SU-DHL-6 (cell line): ENCODE data around the gene NSUN2.

ENCODE experiments used
- H2AFZ ChIP-seq: fragments of 200-600 bp; sonication (generic); 2 replicates; pipeline ENCODE4 v1.6.1; 2014; ENCODE audit warnings: low read depth, mild to moderate bottlenecking, moderate library complexity, mixed read lengths, antibody characterized with exemption, low read length; ENCODE audit not compliant: severe bottlenecking
- H3F3A ChIP-seq: fragments of 200-600 bp; shearing (Covaris generic); 2 replicates; pipeline ENCODE4 v1.6.0; 2016; ENCODE audit warnings: antibody characterized with exemption, mild to moderate bottlenecking; ENCODE audit not compliant: insufficient read depth
- H3K27ac ChIP-seq: fragments of 200-600 bp; sonication (generic); 2 replicates; pipeline ENCODE4 v1.5.1; 2016; ENCODE audit warnings: low read depth, mild to moderate bottlenecking, low read length, moderate library complexity, mixed read lengths
- H3K27me3 ChIP-seq: fragments of 200-600 bp; sonication (generic), shearing (Covaris generic); 2 replicates; pipeline ENCODE4 v1.6.0; 2014; ENCODE audit warnings: mild to moderate bottlenecking, low read length
- H3K36me3 ChIP-seq: fragments of 200-600 bp; sonication (generic); 2 replicates; pipeline ENCODE4 v1.6.1; 2014; ENCODE audit warnings: mild to moderate bottlenecking, low read length, mixed read lengths
- H3K4me2 ChIP-seq: fragments of 300-600, 200-600 bp; shearing (Covaris generic), sonication (generic); 2 replicates; pipeline ENCODE4 v1.6.0; 2014; ENCODE audit warnings: low read length, low read depth, mild to moderate bottlenecking; ENCODE audit not compliant: poor library complexity, severe bottlenecking
- H3K4me3 ChIP-seq: fragments of 200-600 bp; sonication (generic); 2 replicates; pipeline ENCODE4 v1.5.1; 2014; ENCODE audit warnings: antibody characterized with exemption, low read length, mild to moderate bottlenecking, mixed read lengths; ENCODE audit not compliant: insufficient read depth, poor library complexity, severe bottlenecking
- H3K79me2 ChIP-seq: fragments of 200-600 bp; sonication (generic); 2 replicates; pipeline ENCODE4 v1.6.1; 2014; ENCODE audit warnings: mild to moderate bottlenecking, low read length, moderate library complexity; ENCODE audit not compliant: insufficient read depth
- H3K9ac ChIP-seq: fragments of 200-600 bp; sonication (generic); 2 replicates; pipeline ENCODE4 v1.7.0; 2014; ENCODE audit warnings: mild to moderate bottlenecking, low read length
- H3K9me2 ChIP-seq: fragments of 200-600 bp; sonication (generic); replicated peaks from 2 replicates; pipeline ENCODE4 v1.6.1; 2014; ENCODE audit warnings: low read length; ENCODE audit not compliant: insufficient read depth
- H3K9me3 ChIP-seq: fragments of 200-600 bp; sonication (generic); 2 replicates; pipeline ENCODE4 v1.6.1; 2014; ENCODE audit warnings: low read length, mixed read lengths; ENCODE audit not compliant: insufficient read depth
- H4K20me1 ChIP-seq: fragments of 200-600 bp; sonication (generic); 2 replicates; pipeline ENCODE4 v1.6.1; 2014; ENCODE audit warnings: low read depth, mild to moderate bottlenecking, antibody characterized with exemption, low read length, moderate library complexity, mixed read lengths
- CTCF ChIP-seq: fragments of 200-600 bp; sonication (generic); IDR thresholded peaks from one replicate; pipeline ENCODE4 v1.5.1; 2017; ENCODE audit warnings: antibody characterized with exemption, mild to moderate bottlenecking, low read length, moderate library complexity; ENCODE audit not compliant: insufficient read depth, poor library complexity, severe bottlenecking
- EZH2phosphoT487 ChIP-seq: fragments of 200-600 bp; sonication (generic), shearing (Covaris generic); conservative IDR thresholded peaks from 2 replicates; pipeline ENCODE4 v1.6.1; 2018; ENCODE audit warnings: mild to moderate bottlenecking, antibody characterized with exemption, low read length, moderate library complexity, mixed read lengths

Gene NSUN2

GRCh38 chr5:6675784-6676491 is 43.1 kb upstream of the NSUN2 start:
- no peaks in the 10 kb centered on the region for H3K79me2 ChIP-seq
- no peaks in the 10 kb centered on the region for H4K20me1 ChIP-seq
- no peaks in the 10 kb centered on the region for H3K36me3 ChIP-seq
- H3K27ac ChIP-seq = no peak overlapping the region
- H3K9me3 ChIP-seq = no peaks in the 10 kb centered on the region
- H3K9ac ChIP-seq = no peak overlapping the region
- H3K9me2 ChIP-seq = no peaks in the 10 kb centered on the region
- no peak overlapping the region for H3K4me3 ChIP-seq
- no peak overlapping the region for H2AFZ ChIP-seq
- H3F3A ChIP-seq = no peaks in the 10 kb centered on the region
- H3K27me3 ChIP-seq = no peaks in the 10 kb centered on the region
- no peak for TF ChIP-seq EZH2phosphoT487
- TF ChIP-seq CTCF = no peak
- no peak overlapping the region for H3K4me2 ChIP-seq

GRCh38 chr5:6674886-6675285 is 42.0 kb upstream of the NSUN2 start:
- Histone ChIP-seq H3K27me3 (no peaks in the 10 kb centered on the region), H3K4me3 (no peak overlapping the region), H3K36me3 (no peaks in the 10 kb centered on the region), H3K9me2 (no peaks in the 10 kb centered on the region), H3K9me3 (no peaks in the 10 kb centered on the region), H3K27ac (no peak overlapping the region), H3F3A (no peaks in the 10 kb centered on the region), H2AFZ (no peak overlapping the region), H3K4me2 (no peak overlapping the region), H3K9ac (no peak overlapping the region), H4K20me1 (no peaks in the 10 kb centered on the region), H3K79me2 (no peaks in the 10 kb centered on the region)
- no peak for TF ChIP-seq CTCF
- TF ChIP-seq EZH2phosphoT487 = no peak

DNA sequence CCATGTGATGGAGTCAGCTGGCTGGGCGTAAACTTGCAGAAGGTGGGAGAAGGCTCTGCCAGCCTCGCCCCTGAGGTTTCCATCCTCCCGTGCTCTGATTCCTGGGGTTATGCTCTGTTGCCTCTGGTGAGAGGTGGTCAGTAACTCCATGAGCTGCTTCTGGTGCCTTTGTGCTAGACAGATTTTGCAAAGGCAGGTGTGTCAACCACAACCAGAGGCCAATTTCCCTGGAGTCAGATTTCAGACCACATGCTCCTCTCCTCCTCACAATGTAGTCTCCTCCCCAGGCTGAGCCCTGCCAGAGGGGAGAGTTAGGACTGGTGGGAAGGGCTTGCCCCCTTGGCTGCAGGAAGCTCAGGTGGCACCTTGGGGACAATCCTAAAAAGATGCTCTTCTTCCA is 41.6 kb upstream of the NSUN2 start:
- no peaks in the 10 kb centered on the region for H3F3A ChIP-seq
- H4K20me1 ChIP-seq = no peaks in the 10 kb centered on the region
- H2AFZ ChIP-seq = no peak overlapping the region
- no peak overlapping the region for H3K4me3 ChIP-seq
- H3K27ac ChIP-seq = no peak overlapping the region
- H3K9me2 ChIP-seq = no peaks in the 10 kb centered on the region
- H3K9ac ChIP-seq = no peak overlapping the region
- no peak for TF ChIP-seq CTCF
- no peak for TF ChIP-seq EZH2phosphoT487
- no peak overlapping the region for H3K4me2 ChIP-seq
- no peaks in the 10 kb centered on the region for H3K9me3 ChIP-seq
- no peaks in the 10 kb centered on the region for H3K27me3 ChIP-seq
- H3K36me3 ChIP-seq = no peaks in the 10 kb centered on the region
- H3K79me2 ChIP-seq = no peaks in the 10 kb centered on the region
